LNCAP (cell line): ENCODE results near the gene RSRC1.

ENCODE experiments used
- TF ChIP-seq, protein P1 (sequence below): fragments of 450-650 bp; IDR thresholded peaks from 2 replicates; pipeline ENCODE4 v1.5.1; 2017; ENCODE audit warnings: mild to moderate bottlenecking

RSRC1 gene

DNA sequence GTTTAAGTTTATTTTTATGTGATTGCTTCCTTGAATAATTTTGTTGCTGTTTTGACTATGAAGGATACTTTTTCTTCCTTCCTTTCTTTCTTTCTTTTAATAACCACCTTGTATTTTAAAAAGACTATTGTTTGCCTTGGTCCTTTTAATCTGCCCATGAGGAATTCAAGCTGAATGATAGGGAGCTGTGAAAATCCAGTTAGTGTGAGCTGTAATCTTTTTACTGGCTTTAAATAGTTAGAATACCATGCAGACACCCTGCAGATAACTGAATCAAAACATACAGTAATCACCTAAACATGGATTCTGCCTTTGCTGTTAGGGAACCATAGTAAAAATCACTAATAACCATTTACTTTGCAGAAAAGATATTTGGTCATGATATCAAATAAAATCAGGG lies 110.7 kb downstream of the RSRC1 start:
- TF ChIP-seq, protein P1, sequence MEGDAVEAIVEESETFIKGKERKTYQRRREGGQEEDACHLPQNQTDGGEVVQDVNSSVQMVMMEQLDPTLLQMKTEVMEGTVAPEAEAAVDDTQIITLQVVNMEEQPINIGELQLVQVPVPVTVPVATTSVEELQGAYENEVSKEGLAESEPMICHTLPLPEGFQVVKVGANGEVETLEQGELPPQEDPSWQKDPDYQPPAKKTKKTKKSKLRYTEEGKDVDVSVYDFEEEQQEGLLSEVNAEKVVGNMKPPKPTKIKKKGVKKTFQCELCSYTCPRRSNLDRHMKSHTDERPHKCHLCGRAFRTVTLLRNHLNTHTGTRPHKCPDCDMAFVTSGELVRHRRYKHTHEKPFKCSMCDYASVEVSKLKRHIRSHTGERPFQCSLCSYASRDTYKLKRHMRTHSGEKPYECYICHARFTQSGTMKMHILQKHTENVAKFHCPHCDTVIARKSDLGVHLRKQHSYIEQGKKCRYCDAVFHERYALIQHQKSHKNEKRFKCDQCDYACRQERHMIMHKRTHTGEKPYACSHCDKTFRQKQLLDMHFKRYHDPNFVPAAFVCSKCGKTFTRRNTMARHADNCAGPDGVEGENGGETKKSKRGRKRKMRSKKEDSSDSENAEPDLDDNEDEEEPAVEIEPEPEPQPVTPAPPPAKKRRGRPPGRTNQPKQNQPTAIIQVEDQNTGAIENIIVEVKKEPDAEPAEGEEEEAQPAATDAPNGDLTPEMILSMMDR, result no peak

DNA sequence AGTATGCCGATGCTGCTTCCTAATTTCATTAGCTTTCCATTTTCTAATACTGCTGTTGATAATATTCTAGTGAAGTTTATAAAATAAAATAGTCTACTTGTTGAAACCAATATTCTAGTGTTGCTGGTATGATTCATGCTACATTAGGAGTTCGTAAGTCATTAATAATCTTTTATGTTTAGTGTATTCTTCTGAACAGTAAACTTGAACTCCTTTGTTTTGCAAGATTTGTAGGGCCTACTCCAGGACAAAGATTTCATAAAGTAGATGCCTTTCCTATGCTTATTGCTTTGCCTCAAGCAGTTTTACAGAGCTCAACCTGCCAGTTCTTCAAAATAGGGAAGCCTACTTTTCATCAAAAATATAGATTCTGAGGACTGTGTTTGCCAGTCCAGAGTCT lies 111.5 kb downstream of the RSRC1 start:
- TF ChIP-seq, protein P1, result no peak

DNA sequence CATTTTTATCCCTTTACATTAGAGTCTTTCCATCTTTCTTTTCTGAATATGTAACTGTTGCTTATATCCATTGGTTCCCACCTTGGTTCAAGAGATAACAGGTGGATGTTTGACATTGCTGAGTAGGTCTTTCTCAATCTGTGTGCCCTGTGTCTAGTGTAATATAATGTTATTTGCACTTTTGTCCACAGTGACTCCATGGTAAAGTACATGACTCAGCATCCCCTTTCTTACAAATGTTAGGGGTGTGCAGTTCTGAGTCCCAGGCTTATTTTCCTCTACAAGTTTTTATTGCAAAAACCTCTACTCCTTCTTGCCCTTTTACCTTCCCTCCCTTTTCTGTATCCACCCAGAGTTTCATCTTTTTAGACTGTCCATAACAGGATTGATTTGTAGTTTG lies 116.5 kb downstream of the RSRC1 start:
- TF ChIP-seq, protein P1, result no peak

DNA sequence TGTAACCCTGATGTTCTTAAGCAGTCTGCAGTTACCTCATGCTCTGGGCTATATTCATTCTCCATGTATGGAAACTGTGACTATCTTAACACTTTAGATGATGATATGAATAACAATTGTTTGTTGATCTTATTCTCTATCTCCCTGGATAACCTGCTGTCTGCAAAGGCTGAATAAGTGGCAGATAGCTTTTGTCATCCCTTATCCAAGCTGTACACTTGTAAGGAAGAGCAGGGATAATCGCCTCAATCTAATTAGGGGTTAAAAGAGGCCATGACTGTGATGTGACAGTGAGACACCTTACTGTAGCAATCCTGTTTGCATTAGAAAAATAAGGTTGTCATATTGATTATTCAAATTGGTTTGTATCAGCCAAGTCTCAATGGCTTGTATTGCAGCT lies 123.9 kb downstream of the RSRC1 start:
- TF ChIP-seq, protein P1, result no peak

DNA sequence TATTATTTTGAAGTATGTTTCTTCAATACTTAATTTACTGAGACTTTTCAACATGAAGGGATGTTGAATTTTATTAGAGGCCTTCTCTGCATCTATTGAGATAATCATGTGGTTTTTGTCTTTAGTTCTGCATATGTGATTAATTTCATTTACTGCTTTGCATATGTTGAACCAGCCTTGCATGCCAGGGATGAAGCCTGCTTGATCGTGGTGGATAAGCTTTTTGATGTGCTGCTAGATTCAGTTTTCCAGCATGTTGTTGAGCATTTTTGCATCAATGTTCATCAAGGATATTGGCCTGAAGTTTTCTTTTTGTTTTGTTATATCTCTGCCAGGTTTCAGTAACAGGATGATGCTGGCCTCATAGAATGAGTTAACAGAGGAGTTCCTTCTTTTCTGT lies 134.4 kb downstream of the RSRC1 start:
- TF ChIP-seq, protein P1, result no peak

DNA sequence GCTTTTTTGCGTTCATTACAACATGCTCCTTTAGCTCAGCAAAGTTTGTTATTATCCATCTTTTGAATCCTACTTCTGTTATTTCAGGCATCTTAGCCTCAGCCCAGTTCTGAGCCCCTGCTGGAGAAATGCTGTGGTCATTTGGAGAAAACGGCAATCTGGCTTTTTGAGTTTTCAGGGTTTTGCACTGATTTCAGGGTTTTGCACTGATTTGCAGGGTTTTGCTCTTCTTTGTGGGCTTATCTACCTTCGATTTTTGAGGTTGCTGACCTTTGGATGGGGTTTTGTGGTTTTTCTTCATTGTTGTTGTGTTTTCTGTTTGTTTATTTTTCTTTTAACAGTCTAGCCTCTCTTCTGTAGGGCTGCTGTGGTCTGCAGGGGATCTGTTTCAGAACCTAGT lies 137.4 kb downstream of the RSRC1 start:
- TF ChIP-seq, protein P1, result no peak

DNA sequence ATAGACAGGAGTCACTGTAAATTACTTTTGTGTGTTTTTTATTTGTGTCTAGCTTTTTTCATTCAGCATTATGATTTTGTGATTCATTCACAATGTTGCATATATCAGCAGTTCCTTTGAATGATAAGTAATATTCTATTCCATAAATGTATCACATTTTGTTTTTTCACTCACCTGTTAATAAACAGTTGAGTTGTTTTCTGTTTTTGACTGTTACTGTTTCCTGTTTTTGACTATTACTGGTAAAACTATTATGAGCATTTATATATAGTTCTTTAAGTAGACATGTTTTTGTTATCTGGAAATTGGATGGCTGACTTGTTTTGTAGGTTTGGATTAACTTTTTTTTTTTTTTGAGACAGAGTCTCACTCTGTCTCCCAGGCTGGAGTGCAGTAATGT lies 138.4 kb downstream of the RSRC1 start:
- TF ChIP-seq, protein P1, result no peak

DNA sequence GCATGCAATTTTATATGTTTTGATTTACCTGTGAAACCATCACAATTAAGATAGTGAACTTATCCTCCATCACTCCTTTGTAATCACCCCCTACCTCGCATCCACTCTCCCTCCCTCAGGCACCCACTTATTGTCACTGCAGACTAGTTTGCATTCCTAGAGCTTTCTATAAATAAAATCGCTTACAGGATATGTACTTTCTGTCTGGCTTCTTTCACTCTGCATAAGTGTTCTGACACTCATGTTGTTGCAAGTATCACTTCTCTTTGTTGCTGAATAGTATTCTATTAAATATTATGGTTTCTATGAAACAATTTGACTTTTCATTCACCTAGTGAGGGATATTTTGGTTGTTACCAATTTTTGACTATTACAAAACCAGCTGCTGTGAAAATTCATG lies 139.3 kb downstream of the RSRC1 start:
- TF ChIP-seq, protein P1, result no peak
